HepG2 (cell line): ENCODE results near the gene DUT. TPM values are rescaled to one million over a fixed set of nuclear protein-coding genes. Genes with fewer than 3 reads are reported as not detected.

ENCODE experiments used
- ATF4 ChIP-seq, 2 experiments: fragments of 450-650 bp in 1 of 2; sonication (generic) in 1 of 2; formaldehyde crosslinking; IDR thresholded peaks; 2 replicates each; pipeline versions ENCODE4 v1.5.0 to v1.8.0; 2020 to 2022; ENCODE audit warnings: mild to moderate bottlenecking in 1 of 2, missing genetic modification reagents in 1 of 2
- CBX1 ChIP-seq: IDR thresholded peaks from one replicate; pipeline ENCODE4 v1.6.1; 2016; ENCODE audit warnings: antibody characterized with exemption, low read depth
- FOSL2 ChIP-seq: sonication (generic); formaldehyde crosslinking; IDR thresholded peaks from 2 replicates; pipeline ENCODE4 v1.4.0; 2020; ENCODE audit warnings: missing genetic modification reagents
- KDM1A ChIP-seq: IDR thresholded peaks from 2 replicates; pipeline ENCODE4 v1.6.1; 2016; ENCODE audit warnings: missing compliant biosample characterization
- KMT2A ChIP-seq: sonication (generic); formaldehyde crosslinking; IDR thresholded peaks from 2 replicates; pipeline ENCODE4 v1.4.0; 2020; ENCODE audit warnings: missing genetic modification reagents
- NR2C2 ChIP-seq: sonication (generic); formaldehyde crosslinking; IDR thresholded peaks from 2 replicates; pipeline ENCODE4 v1.4.0; 2020; ENCODE audit warnings: missing genetic modification reagents, mild to moderate bottlenecking, moderate library complexity, borderline replicate concordance
- PAWR ChIP-seq: sonication (generic); formaldehyde crosslinking; IDR thresholded peaks from 2 replicates; pipeline ENCODE4 v1.4.0; 2020; ENCODE audit warnings: missing genetic modification reagents, mild to moderate bottlenecking, borderline replicate concordance
- PRMT3 ChIP-seq: sonication (generic); formaldehyde crosslinking; IDR thresholded peaks from 2 replicates; pipeline ENCODE4 v1.8.1; 2022; ENCODE audit warnings: low read depth, mild to moderate bottlenecking, moderate library complexity, missing genetic modification reagents, borderline replicate concordance
- SNAI1 ChIP-seq: sonication (generic); formaldehyde crosslinking; IDR thresholded peaks from 2 replicates; pipeline ENCODE4 v1.5.0; 2020; ENCODE audit warnings: mild to moderate bottlenecking, missing genetic modification reagents, borderline replicate concordance
- TFAP4 ChIP-seq: sonication (generic); IDR thresholded peaks from 2 replicates; pipeline ENCODE4 v1.6.1; 2016; ENCODE audit warnings: low read depth, borderline replicate concordance
- THAP11 ChIP-seq: IDR thresholded peaks from 2 replicates; pipeline ENCODE4 v1.6.1; 2016; ENCODE audit warnings: missing biosample characterization, missing genetic modification reagents
- U2AF2 ChIP-seq: fragments of 200-400 bp; formaldehyde crosslinking; IDR thresholded peaks from 2 replicates; pipeline ENCODE4 v1.6.1; 2017; ENCODE audit warnings: low read depth, mild to moderate bottlenecking, low read length
- ZNF124 ChIP-seq: sonication (generic); formaldehyde crosslinking; IDR thresholded peaks from 2 replicates; pipeline ENCODE4 v1.4.0; 2020; ENCODE audit warnings: missing genetic modification reagents
- ZNF143 ChIP-seq: sonication (generic); formaldehyde crosslinking; IDR thresholded peaks from 2 replicates; pipeline ENCODE4 v1.4.0; 2020; ENCODE audit warnings: missing genetic modification reagents
- ZNF160 ChIP-seq: sonication (generic); formaldehyde crosslinking; IDR thresholded peaks from 2 replicates; pipeline ENCODE4 v1.8.0; 2022; ENCODE audit warnings: mild to moderate bottlenecking, inconsistent platforms, missing genetic modification reagents
- ZNF3 ChIP-seq: IDR thresholded peaks from 2 replicates; pipeline ENCODE4 v1.7.0; 2017; ENCODE audit warnings: inconsistent platforms
- ZNF407 ChIP-seq: sonication (generic); formaldehyde crosslinking; IDR thresholded peaks from one replicate; pipeline ENCODE4 v1.5.1; 2020; ENCODE audit warnings: mild to moderate bottlenecking, missing genetic modification reagents; ENCODE audit errors: not compliant biosample characterization
- ZNF430 ChIP-seq: sonication (generic); formaldehyde crosslinking; IDR thresholded peaks from 2 replicates; pipeline ENCODE4 v1.9.0; 2021; ENCODE audit warnings: mild to moderate bottlenecking, missing genetic modification reagents
- ZNF496 ChIP-seq: sonication (generic); formaldehyde crosslinking; IDR thresholded peaks from 2 replicates; pipeline ENCODE4 v1.8.1; 2023; ENCODE audit warnings: mild to moderate bottlenecking, moderate library complexity, missing genetic modification reagents; ENCODE audit not compliant: insufficient replicate concordance
- ZNF747 ChIP-seq: sonication (generic); formaldehyde crosslinking; IDR thresholded peaks from 2 replicates; pipeline ENCODE4 v1.8.1; 2023; ENCODE audit warnings: missing genetic modification reagents, mild to moderate bottlenecking, borderline replicate concordance
- polyA plus RNA-seq, 8 experiments: library from polyadenylated mRNA; depleted of rRNA in 3 of 8; stranded (reverse) in 7 of 8; unstranded in 1 of 8; fragments of >200 nt; fragmentation: Illumina TruSeq in 4 of 8; extraction: Trizol in 4 of 8; gene quantifications; 2 replicates each; pipeline versions ENCODE4 v1.2.1 to v1.2.3, GENCODE V29; 2011 to 2016; ENCODE audit warnings: low read depth in 4 of 8, missing spikeins in 1 of 8, mixed read lengths in 1 of 8; ENCODE audit not compliant: insufficient read depth in 1 of 8
- total RNA-seq, 5 experiments: library from RNA; depleted of rRNA; stranded (reverse); fragments of >200 nt; fragmentation: Illumina TruSeq; extraction: Trizol; gene quantifications; 2 replicates each; pipeline ENCODE4 v1.2.3, GENCODE V29; 2016; ENCODE audit warnings: low read depth in 1 of 5

DUT gene
- total and polyA plus RNA-seq, 2 of the 13 experiments (the other 11 are each of a cell fraction or from before 2014, with no cell fraction given): 36.7 to 131 TPM

GRCh38 chr15:48330855-48331795 is at the start of gene DUT (continued):
- TF ChIP-seq KDM1A (no peak), PRMT3 (CRISPR knock-in tag) (no peak), ZNF496 (no peak), ZNF407 (CRISPR knock-in tag) (peak; percentile 91), ZNF430 (peak; percentile 35; the same call in 1 of the 2 replicates), NR2C2 (peak; percentile 99), TFAP4 (no peak), THAP11 (CRISPR knock-in tag) (peak; percentile 84), KMT2A (CRISPR knock-in tag) (peak; percentile 86), PAWR (no peak), ZNF3 (CRISPR knock-in tag) (no peak), ZNF747 (no peak), ZNF143 (CRISPR knock-in tag) (0 out of 2 replicates have a peak, but pooled peaks have one; percentile 44), FOSL2 (CRISPR knock-in tag) (peak; percentile 16; the same call in 1 of the 2 replicates), ZNF124 (no peak), ZNF160 (CRISPR knock-in tag) (peak; percentile 62; the same call in 1 of the 2 replicates), ATF4 (CRISPR knock-in tag; IDR thresholded peaks at IDR 0.05) (no peak), SNAI1 (CRISPR knock-in tag) (no peak), CBX1 (peak; percentile 60), U2AF2 (no peak)
